HG03103 (cell line): Measurements from ENCODE around the gene PDF.
"Not testable (repeated sequence)": the region's sequence is repeated elsewhere in the genome, so short reads cannot be mapped to it uniquely, and the experiment has no call there.

Experiments
- ATAC-seq: cut with Tn5 transposase; IDR thresholded peaks from one replicate; pipeline ENCODE4 v1.9.1; 2021; ENCODE audit warnings: low read depth; ENCODE audit not compliant: unreplicated experiment

The PDF gene

DNA sequence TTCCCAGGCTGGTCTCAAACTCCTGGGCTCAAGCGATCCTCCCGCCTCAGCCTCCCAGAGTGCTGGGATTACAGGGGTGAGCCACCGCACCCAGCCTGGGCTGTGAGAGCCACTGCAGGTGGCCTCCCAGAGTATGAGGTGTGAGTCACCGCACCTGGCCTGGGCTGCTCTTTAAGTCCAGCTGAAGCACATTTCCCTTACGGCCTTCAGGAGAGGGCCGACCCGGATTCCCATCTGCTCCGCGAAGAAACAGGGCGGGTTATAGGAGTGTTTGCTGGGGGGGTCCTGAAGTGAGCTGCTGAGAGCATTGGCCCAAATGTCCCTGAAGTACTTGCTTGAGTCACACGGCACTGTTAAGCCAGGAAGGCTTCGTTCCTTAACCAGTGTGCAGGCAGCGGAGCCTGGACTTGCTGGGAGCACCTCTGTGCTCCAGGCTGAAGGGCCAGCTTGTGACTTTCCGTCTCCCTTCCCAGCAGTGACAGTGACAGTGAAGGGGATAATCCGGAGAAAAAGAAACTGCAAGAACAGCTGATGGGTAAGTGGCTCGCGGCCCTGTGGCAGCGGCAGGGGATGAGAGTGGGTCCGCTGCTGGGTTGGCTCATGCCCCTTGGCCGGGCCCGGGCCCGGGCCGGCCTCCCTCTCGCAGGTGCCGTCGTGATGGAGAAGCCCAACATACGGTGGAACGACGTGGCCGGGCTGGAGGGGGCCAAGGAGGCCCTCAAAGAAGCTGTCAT lies 12.0 kb downstream of the PDF start:
- no peak for ATAC-seq

DNA sequence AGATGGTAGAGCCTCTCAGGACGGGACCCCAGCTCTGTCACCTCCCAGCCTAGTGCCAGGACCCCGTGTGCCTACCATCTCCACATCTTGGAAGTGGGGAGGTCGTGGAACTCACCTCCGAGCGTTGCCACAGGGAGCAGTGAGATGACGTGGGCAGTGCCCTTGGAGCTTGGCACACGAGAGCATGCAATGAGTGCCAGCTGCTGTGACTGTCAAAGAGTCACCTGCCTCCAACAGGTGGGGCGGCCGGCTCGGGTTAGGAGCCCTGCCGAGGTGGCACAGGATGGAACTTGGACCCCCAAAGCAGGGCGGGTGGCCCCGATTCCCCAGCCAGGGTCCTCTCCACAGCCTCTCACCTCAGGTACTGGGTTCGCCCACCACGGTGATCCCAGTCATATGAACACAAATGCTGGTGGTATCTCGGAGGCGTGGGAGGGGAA lies 13.8 kb downstream of the PDF start:
- no peak for ATAC-seq

DNA sequence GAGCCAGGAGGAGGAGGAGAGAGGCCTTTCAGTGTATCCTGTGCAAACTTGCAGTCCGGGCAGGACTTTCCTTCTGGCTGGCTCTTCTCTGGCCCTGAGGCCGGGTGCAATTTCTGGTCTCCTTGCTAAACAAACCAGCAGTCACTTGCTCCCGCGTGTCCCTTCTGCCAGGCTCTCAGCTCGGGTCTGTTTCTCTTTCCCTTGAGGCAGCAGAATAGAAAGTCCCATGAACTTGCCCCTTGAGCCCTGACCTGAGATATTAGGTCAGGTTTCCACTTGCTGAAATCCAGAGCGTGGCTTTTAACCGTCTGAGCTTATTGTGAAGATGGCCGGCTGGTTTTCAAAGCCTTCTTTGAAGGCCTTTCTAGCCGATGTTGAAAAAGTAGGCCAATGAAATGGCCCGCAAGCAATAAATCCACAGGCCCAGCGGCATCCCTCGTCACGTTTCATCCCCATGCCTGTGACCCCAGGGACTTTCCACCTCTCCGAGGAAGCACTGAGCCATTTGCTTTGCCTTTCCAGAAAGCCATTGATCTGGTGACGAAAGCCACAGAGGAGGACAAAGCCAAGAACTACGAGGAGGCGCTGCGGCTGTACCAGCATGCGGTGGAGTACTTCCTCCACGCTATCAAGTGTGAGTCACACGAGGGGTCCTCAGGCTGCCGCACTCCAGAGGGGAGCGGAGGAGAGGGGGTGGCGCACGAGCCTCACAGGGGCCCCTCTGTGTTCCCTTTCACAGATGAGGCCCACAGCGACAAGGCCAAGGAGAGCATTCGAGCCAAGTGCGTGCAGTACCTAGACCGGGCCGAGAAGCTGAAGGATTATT lies 14.7 kb downstream of the PDF start:
- no peak for ATAC-seq

- ATAC-seq: no peak
These were observed 15.9 kb downstream of the PDF start for GRCh38 chr16:69314534-69314933.

GRCh38 chr16:69313469-69313868 lies 16.9 kb downstream of the PDF start:
- ATAC-seq: no peak

DNA sequence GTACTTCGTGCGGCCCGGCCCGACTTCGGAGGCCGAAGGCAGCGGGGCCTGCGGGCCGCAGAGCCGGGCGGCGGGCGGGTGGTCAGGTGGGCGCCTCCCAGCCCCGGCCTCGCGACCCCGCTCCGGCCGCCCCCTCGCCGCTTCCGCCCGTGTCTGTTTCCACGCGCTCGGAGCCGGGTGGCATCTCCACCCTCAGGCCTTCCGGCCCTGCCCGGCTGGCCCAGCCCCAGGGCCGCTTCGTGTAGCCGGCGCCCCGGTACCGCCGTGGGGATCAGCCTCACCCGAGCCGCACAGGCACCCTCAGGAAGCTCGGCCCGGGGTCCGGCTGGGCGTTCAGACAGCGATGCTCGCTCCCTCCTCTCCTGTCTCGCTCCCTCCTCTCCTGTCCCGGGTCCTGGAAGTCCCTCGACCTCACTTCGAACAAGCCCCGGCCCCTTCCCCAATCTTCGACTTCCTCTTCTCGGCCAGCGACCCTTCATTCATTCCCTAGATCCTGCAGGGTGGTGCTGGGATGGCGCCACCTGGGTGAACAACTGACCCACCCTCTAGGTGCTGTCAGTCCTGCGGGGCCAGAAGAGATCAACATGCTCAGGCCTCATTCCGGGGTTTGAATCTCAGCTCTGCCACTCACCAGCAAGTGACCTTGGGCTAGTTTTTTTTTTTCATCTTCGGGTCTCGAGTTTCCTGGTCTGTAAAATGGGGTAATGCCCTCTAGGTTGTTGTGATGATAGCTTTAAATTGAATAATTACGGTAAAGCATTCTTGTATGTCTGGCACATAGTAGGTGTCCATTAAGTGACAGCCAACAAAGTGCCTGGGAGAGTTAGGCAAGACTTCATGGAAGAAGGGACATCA lies 18.6 kb downstream of the PDF start:
- peak; percentile 37 for ATAC-seq

- ATAC-seq: peak; percentile 90
These were observed 19.5 kb downstream of the PDF start, which contains the start of gene VPS4A for GRCh38 chr16:69310653-69311532. TSS of gene VPS4A (plus strand) at chr16:69311350. CDS start at chr16:69311512, 162 bp downstream.

DNA sequence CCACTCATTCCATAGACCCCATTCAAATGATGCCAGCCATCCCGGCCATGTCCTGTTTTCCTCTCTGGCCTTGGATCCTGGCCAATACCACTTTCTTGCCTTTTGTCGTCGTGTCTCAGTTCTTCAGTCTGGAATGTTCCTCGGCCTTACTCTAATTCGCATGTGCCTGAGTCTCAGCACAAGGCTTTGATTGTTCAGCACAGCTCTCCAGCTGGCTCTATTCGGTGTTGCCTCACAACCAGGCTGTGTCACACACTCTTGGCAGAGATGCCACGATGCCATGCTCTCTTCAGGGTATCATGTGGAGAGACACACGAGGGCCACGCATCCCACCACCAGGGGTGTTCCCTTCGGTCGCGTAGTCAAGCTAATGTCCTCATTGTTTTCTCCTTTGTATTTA lies 21.1 kb downstream of the PDF start:
- ATAC-seq: no peak

- ATAC-seq: no peak
These were observed 22.5 kb downstream of the PDF start for GRCh38 chr16:69307856-69308255.

- no peak for ATAC-seq
These were observed 23.3 kb downstream of the PDF start for GRCh38 chr16:69307091-69307490.

GRCh38 chr16:69306031-69306430 lies 24.4 kb downstream of the PDF start:
- no peak for ATAC-seq

DNA sequence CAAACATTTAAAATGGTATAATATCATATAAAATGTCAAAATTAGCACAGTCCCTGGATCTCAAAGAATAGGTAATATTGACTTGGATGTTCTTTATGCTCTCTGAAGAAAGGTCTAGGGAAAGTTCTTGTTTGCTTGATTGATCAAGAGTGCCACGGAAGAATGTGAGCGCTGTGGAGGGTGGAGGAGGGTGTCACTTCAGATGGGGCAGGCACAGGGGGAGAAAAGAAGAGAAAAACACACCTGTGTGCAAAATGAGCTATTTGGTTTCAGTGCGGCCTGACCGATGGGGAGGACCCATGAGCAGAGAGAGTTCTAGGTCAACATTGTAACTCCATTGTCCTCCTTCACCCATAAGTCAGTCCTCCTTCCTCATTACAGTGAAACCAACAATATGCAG lies 28.1 kb downstream of the PDF start:
- ATAC-seq: no peak

GRCh38 chr16:69301861-69302260 lies 28.5 kb downstream of the PDF start:
- ATAC-seq: no peak

- no peak for ATAC-seq
These were observed 29.2 kb downstream of the PDF start for GRCh38 chr16:69301187-69301586.

DNA sequence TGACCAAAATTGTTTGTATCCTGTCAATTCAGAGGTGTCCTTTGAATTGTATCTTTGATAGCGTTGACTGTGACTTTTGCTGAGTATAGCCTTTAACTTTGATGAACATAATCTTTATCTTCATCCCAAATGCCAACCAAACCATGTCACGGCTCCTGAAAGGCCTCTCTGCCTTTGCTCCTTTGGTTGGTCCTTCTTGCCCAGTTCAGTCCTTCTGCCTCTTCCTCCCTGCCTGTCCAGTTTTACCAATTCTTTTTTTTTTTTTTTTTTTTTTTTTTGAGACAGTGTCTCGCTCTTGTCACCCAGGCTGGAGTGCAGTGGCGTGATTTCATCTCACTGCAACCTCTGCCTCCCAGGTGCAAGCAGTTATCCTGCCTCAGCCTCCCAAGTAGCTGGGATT lies 32.1 kb downstream of the PDF start:
- ATAC-seq: no peak

DNA sequence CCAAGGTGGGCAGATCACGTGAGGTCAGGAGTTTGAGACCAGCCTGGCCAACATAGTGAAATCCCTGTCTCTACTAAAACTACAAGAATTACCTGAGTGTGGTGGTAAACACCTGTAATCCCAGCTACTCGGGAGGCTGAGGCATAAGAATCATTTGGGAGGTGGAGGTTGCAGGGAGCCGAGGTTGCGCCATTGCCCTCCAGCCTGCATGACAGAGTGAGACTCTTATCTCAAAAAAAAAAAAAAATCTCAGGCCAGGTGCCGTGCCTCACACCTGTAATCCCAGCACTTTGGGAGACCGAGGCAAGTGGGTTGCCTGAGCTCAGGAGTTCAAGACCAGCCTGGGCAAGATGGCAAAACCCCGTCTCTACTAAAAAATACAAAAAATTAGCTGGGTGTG lies 33.6 kb downstream of the PDF start:
- ATAC-seq: not testable (repeated sequence)

GRCh38 chr16:69294051-69294450 lies 36.3 kb downstream of the PDF start:
- ATAC-seq: no peak

- no peak for ATAC-seq
These were observed 37.0 kb downstream of the PDF start for GRCh38 chr16:69293401-69293800.

DNA sequence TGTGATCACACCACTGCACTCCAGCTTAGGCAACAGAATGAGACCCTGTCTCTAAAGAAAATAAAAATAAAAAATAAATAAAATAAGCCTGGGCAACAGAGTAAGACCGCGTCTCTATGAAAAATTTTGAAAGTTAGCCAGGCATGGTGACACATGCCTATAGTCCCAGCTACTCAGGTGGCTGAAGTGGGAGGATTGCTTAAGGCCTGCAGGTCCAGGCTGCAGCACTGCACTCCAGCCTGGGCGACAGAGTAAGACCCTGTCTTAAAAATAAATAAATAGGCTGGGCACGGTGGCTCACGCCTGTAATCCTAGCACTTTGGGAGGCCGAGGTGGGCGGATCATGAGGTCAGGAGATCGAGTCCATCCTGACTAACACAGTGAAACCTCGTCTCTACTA lies 38.7 kb downstream of the PDF start:
- not testable (repeated sequence) for ATAC-seq
